ENCODE measurements around the gene RANBP10.

Gene RANBP10

DNA sequence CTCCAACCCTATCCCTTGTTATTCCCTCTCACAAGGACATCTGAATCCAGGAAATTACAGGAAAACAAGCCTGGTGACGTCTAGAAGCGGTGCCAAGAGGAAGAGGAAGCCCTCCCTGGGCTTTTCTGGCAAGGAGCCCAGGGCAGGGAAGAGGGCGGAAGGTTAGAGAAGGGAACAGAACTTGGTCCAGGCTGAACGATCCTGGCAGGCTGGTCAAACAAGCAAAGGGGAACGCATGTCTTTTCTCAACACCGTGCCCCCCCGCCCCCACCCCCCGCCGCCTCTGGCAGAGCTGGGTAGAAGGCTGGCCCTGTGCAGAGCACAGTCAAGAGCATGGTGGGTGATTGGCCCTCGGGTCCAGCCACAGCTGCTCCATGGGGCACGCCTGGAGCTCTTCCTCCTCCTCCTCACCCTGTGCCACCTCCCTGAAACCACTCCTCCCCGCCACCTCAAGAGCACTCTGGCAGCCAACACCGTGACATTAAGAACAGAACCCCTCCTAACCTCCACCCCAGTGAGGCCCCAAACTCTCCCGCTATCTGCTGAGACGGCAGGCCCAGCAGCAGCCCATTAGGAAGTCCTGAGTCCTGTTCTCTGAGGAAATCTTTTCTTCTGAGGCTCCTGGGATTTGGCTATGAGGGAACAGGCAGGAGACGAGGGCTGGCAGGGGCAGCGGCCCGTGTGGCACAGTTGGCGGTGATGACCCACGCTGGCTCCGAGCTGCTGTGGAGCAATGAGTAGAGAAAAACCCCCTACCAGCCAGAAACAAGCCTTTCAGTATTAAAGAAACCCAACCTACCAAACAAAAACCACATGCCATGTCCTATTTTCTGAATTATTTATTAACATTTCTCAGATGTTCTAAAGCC is 132.4 kb downstream of the RANBP10 start:
- DNase-seq: peak; percentile 37

Measured in NCI-H1092 treated with DMSO at 0.1 percent for 48 hours (cell line).